Ishikawa (cell line): ENCODE measurements around the gene APOBEC3C.

Experiments
- CEBPB ChIP-seq: IDR thresholded peaks from 2 replicates; pipeline ENCODE4 v1.6.1; 2012
- CREB1 ChIP-seq: IDR thresholded peaks from 2 replicates; pipeline ENCODE4 v1.6.1; 2012; ENCODE audit warnings: low read depth
- EGR1 ChIP-seq: IDR thresholded peaks from 2 replicates; pipeline ENCODE4 v1.6.1; 2012
- EP300 ChIP-seq: IDR thresholded peaks from 2 replicates; pipeline ENCODE4 v1.6.1; 2012; ENCODE audit warnings: borderline replicate concordance
- FOXM1 ChIP-seq: IDR thresholded peaks from 2 replicates; pipeline ENCODE4 v1.6.1; 2012; ENCODE audit warnings: low read depth, borderline replicate concordance
- NFIC ChIP-seq: IDR thresholded peaks from 2 replicates; pipeline ENCODE4 v1.6.1; 2012
- RAD21 ChIP-seq: IDR thresholded peaks from 2 replicates; pipeline ENCODE4 v1.6.1; 2012; ENCODE audit warnings: low read depth
- TAF1 ChIP-seq: IDR thresholded peaks from 2 replicates; pipeline ENCODE4 v1.6.1; 2012; ENCODE audit warnings: low read depth, mild to moderate bottlenecking
- TCF12 ChIP-seq: IDR thresholded peaks from 2 replicates; pipeline ENCODE4 v1.6.1; 2012; ENCODE audit warnings: low read depth
- TEAD4 ChIP-seq: IDR thresholded peaks from 2 replicates; pipeline ENCODE4 v1.6.1; 2012
- YY1 ChIP-seq: IDR thresholded peaks from 2 replicates; pipeline ENCODE4 v1.6.1; 2012; ENCODE audit warnings: low read depth
- ZBTB7A ChIP-seq: IDR thresholded peaks from 2 replicates; pipeline ENCODE4 v1.6.1; 2012; ENCODE audit warnings: low read depth
- TF ChIP-seq, protein P1 (sequence below): IDR thresholded peaks from 2 replicates; pipeline ENCODE4 v1.6.1; 2012
- TF ChIP-seq, protein P2 (sequence below): IDR thresholded peaks from 2 replicates; pipeline ENCODE4 v1.6.1; 2012
- TF ChIP-seq, protein P3 (sequence below): IDR thresholded peaks from 2 replicates; pipeline ENCODE4 v1.6.1; 2012; ENCODE audit warnings: low read depth, mild to moderate bottlenecking

Gene APOBEC3C

DNA sequence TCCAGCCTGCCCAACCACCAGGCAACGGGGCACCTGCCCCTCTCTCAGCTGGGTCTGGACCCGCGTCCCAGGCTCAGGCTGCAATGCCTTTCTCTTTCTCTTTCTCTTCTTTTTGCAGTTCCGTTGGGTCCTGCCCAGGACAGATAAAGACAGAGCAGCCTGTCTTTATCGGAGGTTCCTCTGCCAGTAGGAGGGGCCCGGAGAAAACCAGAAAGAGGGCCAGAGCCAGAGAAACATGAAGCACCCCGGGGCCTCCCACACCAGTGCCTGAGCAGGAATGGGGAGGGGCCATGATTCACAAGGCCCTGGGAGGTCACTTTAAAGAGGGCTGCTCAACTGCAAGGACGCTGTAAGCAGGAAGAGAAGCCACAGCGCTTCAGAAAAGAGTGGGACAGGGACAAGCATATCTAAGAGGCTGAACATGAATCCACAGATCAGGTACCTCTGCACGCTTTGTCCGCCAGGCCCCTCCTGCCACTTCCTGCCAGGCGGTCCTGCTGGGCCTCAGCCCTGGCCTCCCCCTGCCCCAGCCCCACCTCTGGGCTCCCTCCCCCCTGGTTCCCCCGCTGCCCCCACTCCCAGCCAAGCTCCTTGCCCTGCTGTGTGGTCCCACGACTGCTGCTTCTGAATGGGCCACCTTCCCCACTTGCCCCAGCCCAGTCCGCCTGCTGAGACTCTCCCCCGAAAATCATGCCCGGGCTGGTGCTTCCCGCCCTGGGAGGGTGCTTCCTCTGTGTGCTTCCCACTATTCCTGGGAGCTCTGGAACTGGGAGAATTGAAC is at the start of gene APOBEC3C:
APOBEC3C (plus strand) TSS at position 316 of the 781 bp plus-strand sequence; CDS start at position 422, 106 bp downstream.
- TF ChIP-seq TAF1 (no peak), ZBTB7A (no peak), EP300 (no peak), YY1 (no peak), CEBPB (no peak), FOXM1 (no peak)
- TF ChIP-seq, protein P1, sequence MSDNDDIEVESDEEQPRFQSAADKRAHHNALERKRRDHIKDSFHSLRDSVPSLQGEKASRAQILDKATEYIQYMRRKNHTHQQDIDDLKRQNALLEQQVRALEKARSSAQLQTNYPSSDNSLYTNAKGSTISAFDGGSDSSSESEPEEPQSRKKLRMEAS, result no peak
- TF ChIP-seq, protein P2, sequence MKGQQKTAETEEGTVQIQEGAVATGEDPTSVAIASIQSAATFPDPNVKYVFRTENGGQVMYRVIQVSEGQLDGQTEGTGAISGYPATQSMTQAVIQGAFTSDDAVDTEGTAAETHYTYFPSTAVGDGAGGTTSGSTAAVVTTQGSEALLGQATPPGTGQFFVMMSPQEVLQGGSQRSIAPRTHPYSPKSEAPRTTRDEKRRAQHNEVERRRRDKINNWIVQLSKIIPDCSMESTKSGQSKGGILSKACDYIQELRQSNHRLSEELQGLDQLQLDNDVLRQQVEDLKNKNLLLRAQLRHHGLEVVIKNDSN, result no peak
- TF ChIP-seq, protein P3, sequence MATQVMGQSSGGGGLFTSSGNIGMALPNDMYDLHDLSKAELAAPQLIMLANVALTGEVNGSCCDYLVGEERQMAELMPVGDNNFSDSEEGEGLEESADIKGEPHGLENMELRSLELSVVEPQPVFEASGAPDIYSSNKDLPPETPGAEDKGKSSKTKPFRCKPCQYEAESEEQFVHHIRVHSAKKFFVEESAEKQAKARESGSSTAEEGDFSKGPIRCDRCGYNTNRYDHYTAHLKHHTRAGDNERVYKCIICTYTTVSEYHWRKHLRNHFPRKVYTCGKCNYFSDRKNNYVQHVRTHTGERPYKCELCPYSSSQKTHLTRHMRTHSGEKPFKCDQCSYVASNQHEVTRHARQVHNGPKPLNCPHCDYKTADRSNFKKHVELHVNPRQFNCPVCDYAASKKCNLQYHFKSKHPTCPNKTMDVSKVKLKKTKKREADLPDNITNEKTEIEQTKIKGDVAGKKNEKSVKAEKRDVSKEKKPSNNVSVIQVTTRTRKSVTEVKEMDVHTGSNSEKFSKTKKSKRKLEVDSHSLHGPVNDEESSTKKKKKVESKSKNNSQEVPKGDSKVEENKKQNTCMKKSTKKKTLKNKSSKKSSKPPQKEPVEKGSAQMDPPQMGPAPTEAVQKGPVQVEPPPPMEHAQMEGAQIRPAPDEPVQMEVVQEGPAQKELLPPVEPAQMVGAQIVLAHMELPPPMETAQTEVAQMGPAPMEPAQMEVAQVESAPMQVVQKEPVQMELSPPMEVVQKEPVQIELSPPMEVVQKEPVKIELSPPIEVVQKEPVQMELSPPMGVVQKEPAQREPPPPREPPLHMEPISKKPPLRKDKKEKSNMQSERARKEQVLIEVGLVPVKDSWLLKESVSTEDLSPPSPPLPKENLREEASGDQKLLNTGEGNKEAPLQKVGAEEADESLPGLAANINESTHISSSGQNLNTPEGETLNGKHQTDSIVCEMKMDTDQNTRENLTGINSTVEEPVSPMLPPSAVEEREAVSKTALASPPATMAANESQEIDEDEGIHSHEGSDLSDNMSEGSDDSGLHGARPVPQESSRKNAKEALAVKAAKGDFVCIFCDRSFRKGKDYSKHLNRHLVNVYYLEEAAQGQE, result no peak

DNA sequence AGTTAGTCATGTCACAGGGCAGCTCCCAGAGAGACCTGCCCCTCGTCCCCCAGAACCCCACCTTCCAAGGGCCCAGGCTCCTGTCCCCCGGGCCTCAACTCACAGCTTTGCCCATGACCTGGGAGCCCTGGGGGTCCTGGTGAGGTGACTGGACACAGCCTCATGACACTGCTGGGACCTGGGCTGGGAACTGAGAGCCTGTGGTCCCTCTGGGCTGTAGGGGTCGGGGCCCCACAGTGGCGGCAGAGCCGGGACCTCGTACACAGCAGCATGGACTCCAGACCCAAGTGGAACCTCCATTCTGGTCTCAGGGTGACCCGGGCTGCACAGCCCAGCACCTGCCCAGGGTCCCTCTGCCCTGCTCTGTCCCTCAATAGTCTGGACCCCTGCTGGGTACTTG is 49.8 kb upstream of the APOBEC3C start:
- TF ChIP-seq, protein P3, result no peak
- TF ChIP-seq CEBPB (no peak), FOXM1 (no peak), YY1 (no peak), NFIC (no peak), TEAD4 (no peak), ZBTB7A (no peak), EGR1 (no peak), CREB1 (no peak), RAD21 (no peak), TAF1 (no peak), TCF12 (no peak), EP300 (no peak)
- TF ChIP-seq, protein P2, result no peak
- TF ChIP-seq, protein P1, result no peak

DNA sequence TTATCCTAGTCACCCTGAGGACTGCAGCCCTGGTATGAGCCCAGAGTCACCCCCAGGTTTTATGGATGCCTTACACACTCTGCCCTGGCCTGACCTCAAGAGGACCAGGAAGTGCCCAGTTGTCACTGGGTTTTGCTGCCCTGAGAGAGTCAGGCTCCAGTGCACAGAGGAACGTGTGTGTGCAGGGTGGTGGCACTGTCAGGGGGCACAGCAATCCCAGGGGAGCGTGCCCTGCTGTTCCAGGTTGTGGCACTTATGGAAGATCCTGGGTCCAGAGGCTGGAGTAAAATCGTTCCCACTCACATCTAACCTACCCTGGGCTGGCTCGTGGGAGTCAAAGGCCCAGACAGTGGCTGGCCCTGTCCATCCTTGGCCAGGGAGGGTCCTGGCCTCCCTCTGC is 49.1 kb upstream of the APOBEC3C start:
- TF ChIP-seq NFIC, result no peak
- TF ChIP-seq YY1, result no peak
- TF ChIP-seq, protein P1, result no peak
- TF ChIP-seq TEAD4, result no peak
- TF ChIP-seq, protein P2, result no peak
- no peak for TF ChIP-seq CEBPB
- no peak for TF ChIP-seq EP300
- no peak for TF ChIP-seq ZBTB7A
- TF ChIP-seq TAF1, result no peak
- TF ChIP-seq TCF12, result no peak
- TF ChIP-seq RAD21, result no peak
- no peak for TF ChIP-seq EGR1
- no peak for TF ChIP-seq FOXM1
- TF ChIP-seq CREB1, result no peak
- TF ChIP-seq, protein P3, result no peak
